ENCODE measurements around the gene ADAM15.

- TF ChIP-seq CTCF (IDR thresholded peaks at IDR 0.05; ENCODE audit: low read depth, low read length, missing input control) (no peak), SP1 (IDR thresholded peaks at IDR 0.05) (no peak), REST (IDR thresholded peaks at IDR 0.05) (no peak), YY1 (IDR thresholded peaks at IDR 0.05) (no peak), FOXA1 (IDR thresholded peaks at IDR 0.05) (no peak), JUND (IDR thresholded peaks at IDR 0.05) (no peak), EGR1 (IDR thresholded peaks at IDR 0.05; ENCODE audit: low read depth in 2 of 2) (no peak), HNF4A (conservative IDR thresholded peaks at IDR 0.05) (no peak), GABPA (IDR thresholded peaks at IDR 0.05 in 1 of 2, conservative IDR thresholded peaks at IDR 0.05 in 1 of 2) (no peak)
- TF ChIP-seq, protein P1, sequence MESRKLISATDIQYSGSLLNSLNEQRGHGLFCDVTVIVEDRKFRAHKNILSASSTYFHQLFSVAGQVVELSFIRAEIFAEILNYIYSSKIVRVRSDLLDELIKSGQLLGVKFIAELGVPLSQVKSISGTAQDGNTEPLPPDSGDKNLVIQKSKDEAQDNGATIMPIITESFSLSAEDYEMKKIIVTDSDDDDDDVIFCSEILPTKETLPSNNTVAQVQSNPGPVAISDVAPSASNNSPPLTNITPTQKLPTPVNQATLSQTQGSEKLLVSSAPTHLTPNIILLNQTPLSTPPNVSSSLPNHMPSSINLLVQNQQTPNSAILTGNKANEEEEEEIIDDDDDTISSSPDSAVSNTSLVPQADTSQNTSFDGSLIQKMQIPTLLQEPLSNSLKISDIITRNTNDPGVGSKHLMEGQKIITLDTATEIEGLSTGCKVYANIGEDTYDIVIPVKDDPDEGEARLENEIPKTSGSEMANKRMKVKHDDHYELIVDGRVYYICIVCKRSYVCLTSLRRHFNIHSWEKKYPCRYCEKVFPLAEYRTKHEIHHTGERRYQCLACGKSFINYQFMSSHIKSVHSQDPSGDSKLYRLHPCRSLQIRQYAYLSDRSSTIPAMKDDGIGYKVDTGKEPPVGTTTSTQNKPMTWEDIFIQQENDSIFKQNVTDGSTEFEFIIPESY (IDR thresholded peaks at IDR 0.05) = no peak
- TF ChIP-seq, protein P2, sequence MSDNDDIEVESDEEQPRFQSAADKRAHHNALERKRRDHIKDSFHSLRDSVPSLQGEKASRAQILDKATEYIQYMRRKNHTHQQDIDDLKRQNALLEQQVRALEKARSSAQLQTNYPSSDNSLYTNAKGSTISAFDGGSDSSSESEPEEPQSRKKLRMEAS (IDR thresholded peaks at IDR 0.05) = no peak
- TF ChIP-seq, protein P3, sequence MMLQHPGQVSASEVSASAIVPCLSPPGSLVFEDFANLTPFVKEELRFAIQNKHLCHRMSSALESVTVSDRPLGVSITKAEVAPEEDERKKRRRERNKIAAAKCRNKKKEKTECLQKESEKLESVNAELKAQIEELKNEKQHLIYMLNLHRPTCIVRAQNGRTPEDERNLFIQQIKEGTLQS (IDR thresholded peaks at IDR 0.05) = no peak
Observed at GRCh38 chr1:155079487-155080311, 28.6 kb downstream of the ADAM15 start.
